GM19468 (cell line): ENCODE data around the gene ACADVL.

ENCODE experiments used
- ATAC-seq: cut with Tn5 transposase; IDR thresholded peaks from one replicate; pipeline ENCODE4 v1.9.1; 2021; ENCODE audit warnings: mild to moderate bottlenecking, moderate library complexity, moderate number of reproducible peaks; ENCODE audit not compliant: unreplicated experiment; ENCODE audit errors: extremely low read depth

Gene ACADVL

DNA sequence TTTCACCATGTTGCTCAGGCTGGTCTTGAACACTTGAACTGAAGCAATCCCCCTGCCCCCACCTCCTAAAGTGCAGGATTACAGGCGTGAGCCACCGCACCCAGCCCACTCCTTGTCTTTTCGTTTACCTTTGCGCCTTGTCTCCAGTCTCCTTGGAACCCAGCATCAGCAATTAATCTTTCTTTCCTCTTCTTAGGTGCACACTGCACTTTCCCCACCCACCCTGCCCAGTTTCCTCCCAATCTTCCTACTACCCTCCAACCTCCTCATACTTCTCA is 44.0 kb downstream of the ACADVL start:
- no peak for ATAC-seq

DNA sequence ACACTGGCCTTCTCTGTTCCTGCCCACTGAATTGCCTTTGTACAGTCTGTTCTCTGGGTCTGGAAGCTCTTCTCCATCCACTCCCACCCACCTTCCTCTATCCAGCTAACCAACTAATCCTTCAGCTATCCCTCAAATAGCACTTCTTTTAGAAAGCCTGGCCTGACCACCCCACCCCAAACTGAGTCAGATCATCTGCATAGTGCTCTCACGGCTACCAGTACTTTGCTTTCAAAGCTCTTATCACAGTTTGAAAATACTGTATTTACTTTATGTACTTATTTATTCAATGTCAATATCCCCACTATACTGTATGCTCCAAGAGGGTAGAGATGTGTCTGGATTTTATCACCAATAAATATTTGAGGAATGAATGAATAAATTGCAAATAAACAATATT is 47.0 kb downstream of the ACADVL start:
- ATAC-seq: no peak
